Inflammatory macrophage treated with lipopolysaccharide for 4 hours (primary cell): ENCODE data around the gene KCNE3.

Experiments used
- DNase-seq: peaks from one replicate; pipeline ENCODE4 v3.0.0-alpha.2; 2020

KCNE3 gene, protein sequence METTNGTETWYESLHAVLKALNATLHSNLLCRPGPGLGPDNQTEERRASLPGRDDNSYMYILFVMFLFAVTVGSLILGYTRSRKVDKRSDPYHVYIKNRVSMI

DNA sequence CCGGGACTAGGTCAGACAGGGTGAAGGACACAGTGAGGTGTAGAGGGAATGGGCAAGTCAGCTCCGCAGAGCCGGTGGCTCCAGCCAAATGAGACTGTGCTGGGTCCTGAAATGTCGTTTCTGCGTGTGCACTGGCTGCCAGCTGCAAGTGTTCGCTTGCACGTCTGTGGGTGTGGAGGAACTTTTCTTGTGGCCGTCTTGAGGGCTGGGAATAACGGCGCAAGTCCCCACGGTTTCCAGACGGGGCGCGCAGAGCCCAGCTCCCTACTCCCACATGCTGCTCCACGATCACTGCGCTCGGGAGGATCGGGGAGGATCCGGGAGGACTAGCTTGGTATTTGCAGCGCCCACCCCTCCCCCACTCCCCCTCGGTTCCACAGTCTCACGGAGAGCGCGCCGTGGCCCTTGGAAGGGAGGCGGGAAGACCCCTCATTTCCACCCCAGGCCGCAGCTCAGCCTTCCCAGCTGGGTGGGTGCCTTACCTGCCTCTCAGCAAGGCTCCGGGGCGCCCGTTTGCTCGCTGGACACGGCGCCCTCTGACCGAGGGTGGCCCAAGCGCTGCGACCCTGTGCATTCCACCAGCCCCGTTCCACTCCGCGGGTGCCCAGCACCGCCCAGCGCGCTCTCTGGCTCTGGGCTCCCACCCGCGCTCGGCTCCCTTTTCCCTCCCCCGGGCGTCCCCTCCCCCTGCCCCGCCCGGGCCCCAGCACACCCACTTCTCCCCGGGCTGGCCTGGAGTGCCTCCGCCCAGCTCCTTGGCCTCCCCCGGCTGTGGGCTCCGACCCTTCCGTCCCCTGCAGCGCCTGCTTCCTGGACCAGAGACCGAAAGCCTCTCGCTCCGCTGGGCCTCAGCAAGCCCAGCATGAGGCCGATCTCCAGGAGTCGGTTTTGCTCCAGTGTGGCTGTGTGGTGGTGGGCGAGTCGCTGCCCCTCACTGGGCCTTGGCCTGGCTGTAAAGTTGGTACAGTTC is at the start of gene KCNE3:
TSS of gene KCNE3 (minus strand) at position 634 of the 970 bp plus-strand sequence. CDS start 9,986 bp downstream, outside the sequence.
- DNase-seq = peak; percentile 40

DNA sequence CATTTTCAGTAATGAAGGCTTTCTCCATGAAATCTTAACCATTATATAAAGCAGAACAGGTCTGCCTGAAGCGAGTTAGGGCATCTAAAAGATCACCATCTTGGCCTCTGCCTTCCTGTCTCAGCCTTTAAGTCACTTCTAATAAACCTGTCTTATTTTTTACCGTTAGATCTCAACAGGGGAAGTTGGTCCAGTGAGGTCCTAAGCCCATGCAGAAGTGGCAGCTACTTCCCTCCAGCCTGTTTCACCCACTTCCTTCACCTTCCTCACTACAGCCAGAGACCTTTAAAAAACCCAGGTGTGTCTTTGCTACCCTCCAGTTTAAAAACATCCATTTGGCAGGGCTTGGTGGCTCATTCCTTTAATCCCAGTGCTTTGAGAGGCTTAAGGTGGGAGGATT is 40.2 kb upstream of the KCNE3 start:
- no peak for DNase-seq

- no peak for DNase-seq
These were observed 39.5 kb upstream of the KCNE3 start for GRCh38 chr11:74506823-74507222.

GRCh38 chr11:74505911-74506310 is 38.6 kb upstream of the KCNE3 start:
- no peak for DNase-seq

DNA sequence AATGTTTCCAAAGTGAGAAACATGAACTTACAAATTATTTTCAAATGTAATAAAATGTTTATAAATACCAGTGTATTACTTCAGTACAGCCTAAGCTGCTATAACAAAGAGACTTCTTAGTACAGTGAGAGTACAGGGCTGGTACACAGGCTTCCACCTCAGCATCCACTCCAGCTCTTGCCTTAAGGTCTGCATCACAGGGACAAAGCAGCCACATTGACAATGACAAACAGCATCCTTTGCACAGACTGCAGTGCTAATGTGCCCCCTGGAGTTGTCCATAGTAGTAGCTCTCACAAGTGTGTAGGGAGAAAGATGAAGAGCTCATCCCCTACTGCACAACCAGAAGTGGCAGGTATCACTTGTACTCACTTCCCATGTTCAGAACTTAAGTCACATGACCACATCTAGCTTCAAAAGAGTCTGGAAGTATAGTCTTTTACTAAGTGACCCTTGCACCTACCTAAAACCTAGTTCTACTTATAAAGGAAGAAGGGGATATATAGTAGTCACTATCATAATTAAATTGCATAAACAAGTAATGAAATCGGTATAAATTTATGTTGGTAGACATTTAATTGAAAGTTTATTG is 36.8 kb upstream of the KCNE3 start:
- no peak for DNase-seq

GRCh38 chr11:74494916-74495315 is 27.6 kb upstream of the KCNE3 start:
- no peak for DNase-seq

DNA sequence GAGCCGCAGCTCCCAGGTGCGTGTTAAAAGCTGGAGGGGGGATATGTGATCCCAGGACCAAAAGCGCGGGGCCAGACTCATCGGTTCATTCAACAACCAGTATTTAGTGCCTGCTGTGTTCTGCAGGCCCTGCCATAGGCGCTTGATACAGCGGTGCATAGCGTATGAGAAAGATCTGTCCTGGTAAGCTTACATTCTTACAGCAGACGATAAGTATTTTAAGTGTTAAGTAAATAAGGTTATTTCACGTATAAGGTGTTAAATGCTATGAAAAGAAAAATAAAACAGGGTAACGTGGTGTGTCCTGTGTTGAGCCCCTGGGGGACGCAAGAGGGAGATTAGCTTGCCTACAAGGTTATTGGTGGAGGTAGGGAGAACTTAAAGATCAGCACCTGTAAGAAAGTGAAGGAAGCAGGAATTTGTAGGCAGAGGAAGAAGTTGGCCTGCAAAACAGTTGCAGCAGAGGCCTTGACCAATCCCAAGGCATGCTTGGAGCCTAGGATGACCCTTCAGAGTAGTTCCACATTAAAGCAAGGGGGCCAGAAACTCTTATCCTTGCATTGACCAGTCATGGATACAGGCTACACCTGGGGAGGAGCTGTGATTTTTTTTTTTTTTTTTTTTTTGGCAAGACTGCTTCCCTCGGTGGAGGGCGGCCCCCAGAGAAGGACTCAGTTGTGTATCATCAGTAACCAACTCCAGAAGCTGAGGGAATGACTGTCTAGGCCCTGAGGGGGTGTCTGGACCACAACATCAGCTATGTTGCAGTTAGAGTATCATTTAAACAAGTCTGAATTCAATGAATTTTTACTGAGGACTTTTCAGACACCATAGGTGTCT is 26.7 kb upstream of the KCNE3 start:
- no peak for DNase-seq

- DNase-seq = peak; percentile 93
These were observed 25.8 kb upstream of the KCNE3 start, which contains the start of gene LIPT2 for GRCh38 chr11:74492974-74493790. TSS of gene LIPT2 (minus strand) at chr11:74493724. CDS start at chr11:74493703, 21 bp downstream.

DNA sequence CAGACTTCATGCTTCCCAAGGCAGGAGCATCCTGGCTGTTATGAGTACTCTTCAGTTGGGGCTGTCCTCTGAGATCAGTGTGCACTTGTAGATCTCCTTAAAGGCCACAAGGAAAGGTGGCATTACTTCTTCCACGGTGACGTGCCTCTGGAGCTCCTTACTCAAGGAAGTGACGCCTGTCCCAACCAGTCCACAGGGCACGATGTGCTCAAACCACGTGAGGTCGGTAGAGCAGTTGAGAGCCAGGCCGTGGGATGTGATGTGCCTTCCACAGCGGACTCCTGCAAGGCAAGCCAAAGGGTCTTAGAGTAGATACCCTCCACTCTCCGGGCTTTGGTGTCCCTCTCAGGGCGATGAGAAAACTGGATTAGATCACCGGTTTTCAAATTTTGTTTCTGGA is 24.7 kb upstream of the KCNE3 start:
- no peak for DNase-seq

DNA sequence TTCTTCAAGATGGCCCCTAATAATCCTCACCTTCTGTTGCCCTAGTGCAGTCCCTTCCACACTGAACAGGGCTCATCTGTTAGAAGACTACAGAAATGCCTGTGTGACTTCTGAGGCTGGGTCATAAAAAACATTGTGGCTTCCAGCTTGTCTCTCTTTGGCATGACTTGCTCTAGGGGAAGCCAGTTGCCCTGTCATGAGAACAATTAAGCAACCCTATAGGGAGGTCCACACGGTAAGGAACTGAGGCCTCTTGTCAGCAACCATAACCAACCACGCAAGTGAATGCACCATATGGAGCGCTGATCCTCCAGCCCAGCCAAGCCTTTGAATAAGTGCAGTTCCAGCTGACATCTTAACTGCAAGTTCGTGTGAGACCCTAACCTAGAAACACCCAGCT is 23.6 kb upstream of the KCNE3 start:
- DNase-seq = peak; percentile 44

DNA sequence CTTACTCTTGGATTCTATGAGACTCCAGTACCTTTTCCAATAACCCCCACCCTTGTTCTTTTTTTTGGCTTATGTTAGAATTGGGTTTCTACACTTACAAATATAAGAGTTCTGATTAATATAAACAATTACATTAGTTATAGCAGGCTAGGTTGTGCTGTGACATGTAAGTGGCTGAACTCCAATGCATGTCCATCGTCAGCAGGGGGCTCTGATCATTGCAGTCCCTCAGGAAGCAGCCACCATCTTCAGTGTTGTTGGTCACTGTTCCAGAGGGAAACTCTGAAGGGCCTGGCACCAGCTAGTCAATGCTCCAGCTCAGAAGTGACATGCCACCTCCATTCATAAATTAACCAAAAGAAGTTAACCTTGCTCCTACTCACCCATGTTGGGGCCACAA is 20.5 kb upstream of the KCNE3 start:
- DNase-seq = no peak

GRCh38 chr11:74485868-74486267 is 18.5 kb upstream of the KCNE3 start:
- DNase-seq = no peak

GRCh38 chr11:74480688-74481417 is 13.5 kb upstream of the KCNE3 start:
- DNase-seq = no peak

- no peak for DNase-seq
These were observed 12.4 kb upstream of the KCNE3 start for GRCh38 chr11:74479732-74480123.

DNA sequence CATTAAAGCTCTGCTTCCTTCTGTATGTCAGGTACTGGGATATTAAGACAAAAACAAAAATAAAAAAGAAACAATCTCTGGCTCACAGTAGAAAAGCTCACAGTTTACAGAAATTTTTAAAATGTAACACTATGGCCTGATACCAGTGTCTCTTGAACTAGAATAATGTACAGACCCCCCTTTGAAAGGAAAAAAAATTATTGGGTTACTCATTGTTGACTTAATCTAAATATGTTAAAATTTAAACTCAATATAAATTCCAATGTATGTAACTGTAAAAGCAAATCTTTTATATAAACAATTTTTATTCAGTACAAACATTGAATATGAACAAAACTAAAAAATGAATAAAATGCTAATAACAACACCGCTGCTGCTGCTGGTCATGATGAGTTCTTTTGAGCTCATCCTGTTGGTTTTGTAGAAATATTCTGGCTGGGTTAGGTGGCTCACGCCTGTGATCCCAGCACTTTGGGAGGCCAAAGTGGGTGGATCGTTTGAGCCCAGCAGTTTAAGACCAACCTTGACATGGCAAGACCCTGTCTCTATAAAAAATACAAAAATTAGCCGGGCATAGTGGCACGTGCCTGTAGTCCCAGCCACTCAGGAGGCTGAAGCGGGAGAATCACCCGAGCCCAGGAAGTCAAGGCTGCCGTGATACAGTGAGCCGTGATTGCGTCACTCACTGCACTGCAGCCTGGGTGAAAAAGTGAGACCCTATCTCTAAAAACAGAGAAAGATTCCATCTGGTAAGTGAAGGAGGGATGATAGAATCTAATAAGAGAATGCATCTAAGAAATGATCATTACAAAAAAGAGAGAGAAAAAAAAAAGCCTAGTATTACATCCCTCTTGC is 11.8 kb upstream of the KCNE3 start:
- no peak for DNase-seq

DNA sequence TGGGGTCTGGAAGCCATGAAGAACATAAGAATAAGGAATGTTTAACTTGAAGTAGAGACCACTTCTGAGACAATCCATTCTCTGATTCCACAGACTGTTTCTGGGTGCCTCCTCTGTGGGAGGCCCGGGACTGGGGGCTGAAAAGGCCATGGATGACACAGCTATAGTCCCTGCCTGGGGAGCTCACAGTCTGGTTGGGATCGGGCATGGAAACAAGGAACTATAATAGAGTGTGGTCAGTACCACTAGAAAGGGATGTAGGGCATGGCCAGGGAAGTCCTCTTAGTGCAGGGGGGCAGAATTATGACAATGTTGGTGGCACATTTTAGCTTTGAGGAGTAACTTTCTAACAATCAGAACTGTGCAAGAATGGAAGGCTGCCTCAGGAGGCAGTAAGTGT is 9.2 kb upstream of the KCNE3 start:
- no peak for DNase-seq

DNA sequence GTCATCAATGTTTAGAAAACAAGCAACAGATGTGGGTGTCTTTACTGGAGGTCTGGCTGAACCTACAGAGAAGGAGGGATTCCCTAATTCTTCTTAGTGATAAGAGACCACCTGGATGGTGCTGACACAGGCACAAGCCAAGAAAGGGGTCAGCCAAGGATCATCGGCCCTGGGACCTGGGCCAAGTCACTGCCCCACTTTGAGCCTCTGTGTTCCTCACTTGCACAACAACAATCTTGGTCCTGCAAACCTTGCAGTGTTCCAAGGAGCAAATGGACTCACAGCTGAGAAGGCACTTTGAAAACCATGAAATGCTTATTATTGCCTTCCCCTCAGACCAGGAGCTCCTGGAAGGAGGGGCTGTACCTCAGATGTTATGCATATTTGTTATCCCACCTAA is 7.0 kb upstream of the KCNE3 start:
- DNase-seq = no peak

- peak; percentile 64 for DNase-seq
These were observed 6.2 kb upstream of the KCNE3 start for GRCh38 chr11:74473382-74474173.

DNA sequence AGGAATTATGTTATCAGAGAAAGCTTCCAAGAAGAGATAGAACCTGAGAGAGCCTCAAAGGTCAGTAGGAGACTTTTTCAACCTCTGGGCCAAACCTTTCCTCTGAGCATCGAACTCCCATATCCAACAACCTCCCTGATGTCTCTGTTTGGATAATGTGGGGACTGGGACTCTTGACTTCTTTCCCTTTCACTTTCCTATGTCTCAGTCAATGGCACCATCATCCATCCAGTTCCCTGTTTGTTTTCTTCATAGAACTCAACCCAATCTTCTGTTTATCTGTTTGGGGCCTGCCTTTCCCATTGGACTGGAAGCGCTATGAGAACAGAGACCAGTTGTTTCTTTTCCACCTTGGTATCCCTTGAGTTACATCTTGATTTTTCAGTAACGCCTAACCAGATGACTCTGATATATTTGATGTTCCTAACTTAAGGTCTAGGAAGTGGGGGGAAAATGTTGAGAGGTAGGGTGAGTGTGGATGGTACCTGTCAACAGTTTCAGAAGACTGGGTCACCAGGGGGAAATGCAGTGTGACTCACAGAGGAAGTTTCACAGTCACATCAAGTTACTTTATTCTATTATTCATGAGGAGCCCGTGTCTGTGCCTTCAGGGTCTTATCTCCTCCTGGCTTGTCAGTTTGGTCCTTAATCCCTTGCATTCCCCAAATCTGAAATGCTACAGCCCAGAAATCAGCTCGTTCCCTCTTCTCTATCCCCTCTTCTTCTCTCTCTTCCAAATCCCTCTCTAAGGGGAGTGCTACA is 4.5 kb upstream of the KCNE3 start:
- DNase-seq = peak; percentile 62
